ENCODE measurements around the gene SHC1.

SHC1 gene

DNA sequence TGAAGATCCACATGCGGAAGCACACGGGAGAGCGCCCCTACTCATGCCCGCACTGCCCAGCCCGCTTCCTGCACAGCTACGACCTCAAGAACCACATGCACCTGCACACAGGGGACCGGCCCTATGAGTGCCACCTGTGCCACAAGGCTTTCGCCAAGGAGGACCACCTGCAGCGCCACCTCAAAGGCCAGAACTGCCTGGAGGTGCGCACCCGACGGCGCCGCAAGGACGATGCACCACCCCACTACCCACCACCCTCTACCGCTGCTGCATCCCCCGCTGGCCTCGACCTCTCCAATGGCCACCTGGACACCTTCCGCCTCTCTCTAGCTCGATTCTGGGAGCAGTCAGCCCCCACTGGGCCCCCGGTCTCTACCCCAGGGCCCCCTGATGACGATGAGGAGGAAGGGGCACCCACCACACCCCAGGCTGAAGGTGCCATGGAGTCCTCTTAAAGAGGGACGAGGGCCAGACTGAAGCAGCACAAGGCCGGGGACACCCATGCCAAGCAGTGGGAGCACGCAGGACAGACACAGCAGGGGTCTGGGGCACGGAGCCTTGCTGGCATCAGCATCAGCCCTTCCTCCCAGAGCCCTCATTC is 45.8 kb upstream of the SHC1 start:
- Histone ChIP-seq H3K4me1 (ENCODE audit: control insufficient read depth, insufficient read depth, low read length) (peaks cover 13% of the 10 kb centered on the region), H3K4me3 (ENCODE audit: low read depth, low read length) (no peak overlapping the region), H3K9me3 (ENCODE audit: control insufficient read depth, insufficient read depth, low read depth, low read length) (no peaks in the 10 kb centered on the region), H3K27ac (ENCODE audit: extremely low read depth, low read depth, low read length) (peak overlapping the region; percentile 48; the same call in 1 of the 2 replicates), H3K36me3 (ENCODE audit: control insufficient read depth in 2 of 2, insufficient read depth in 1 of 2, low read length in 2 of 2) (peaks cover 0 to 35% of the 10 kb centered on the region in 2 experiments; a peak in 1 of 3 replicates)
- CTCF ChIA-PET = interaction anchor here (0.6 to 3.3 kb wide), 20 partner anchors 9 to 227 kb away, joined by 3 to 38 read pairs (median 6); partner anchors contain the start of genes ADAM15, DCST1, DCST2 and EFNA3
- POLR2A ChIA-PET = interaction anchor here (0.7 to 2.2 kb wide), 4 partner anchors 10 to 61 kb away, joined by 3 to 8 read pairs (median 6); partner anchors contain the start of gene PBXIP1
- TF ChIP-seq, protein P1, sequence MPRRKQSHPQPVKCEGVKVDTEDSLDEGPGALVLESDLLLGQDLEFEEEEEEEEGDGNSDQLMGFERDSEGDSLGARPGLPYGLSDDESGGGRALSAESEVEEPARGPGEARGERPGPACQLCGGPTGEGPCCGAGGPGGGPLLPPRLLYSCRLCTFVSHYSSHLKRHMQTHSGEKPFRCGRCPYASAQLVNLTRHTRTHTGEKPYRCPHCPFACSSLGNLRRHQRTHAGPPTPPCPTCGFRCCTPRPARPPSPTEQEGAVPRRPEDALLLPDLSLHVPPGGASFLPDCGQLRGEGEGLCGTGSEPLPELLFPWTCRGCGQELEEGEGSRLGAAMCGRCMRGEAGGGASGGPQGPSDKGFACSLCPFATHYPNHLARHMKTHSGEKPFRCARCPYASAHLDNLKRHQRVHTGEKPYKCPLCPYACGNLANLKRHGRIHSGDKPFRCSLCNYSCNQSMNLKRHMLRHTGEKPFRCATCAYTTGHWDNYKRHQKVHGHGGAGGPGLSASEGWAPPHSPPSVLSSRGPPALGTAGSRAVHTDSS (tag by site-specific recombination; IDR thresholded peaks at IDR 0.05) = 0 out of 2 replicates have a peak, but pooled peaks have one; percentile 12
- TF ChIP-seq GLIS2 (tag by site-specific recombination; IDR thresholded peaks at IDR 0.05) = peak; percentile 65
- no peak for TF ChIP-seq ZNF175 (tag by site-specific recombination; IDR thresholded peaks at IDR 0.05)
- 0 out of 2 replicates have a peak, but pooled peaks have one; percentile 6 for TF ChIP-seq ZNF600 (tag by site-specific recombination; IDR thresholded peaks at IDR 0.05)
- TF ChIP-seq, protein P2, sequence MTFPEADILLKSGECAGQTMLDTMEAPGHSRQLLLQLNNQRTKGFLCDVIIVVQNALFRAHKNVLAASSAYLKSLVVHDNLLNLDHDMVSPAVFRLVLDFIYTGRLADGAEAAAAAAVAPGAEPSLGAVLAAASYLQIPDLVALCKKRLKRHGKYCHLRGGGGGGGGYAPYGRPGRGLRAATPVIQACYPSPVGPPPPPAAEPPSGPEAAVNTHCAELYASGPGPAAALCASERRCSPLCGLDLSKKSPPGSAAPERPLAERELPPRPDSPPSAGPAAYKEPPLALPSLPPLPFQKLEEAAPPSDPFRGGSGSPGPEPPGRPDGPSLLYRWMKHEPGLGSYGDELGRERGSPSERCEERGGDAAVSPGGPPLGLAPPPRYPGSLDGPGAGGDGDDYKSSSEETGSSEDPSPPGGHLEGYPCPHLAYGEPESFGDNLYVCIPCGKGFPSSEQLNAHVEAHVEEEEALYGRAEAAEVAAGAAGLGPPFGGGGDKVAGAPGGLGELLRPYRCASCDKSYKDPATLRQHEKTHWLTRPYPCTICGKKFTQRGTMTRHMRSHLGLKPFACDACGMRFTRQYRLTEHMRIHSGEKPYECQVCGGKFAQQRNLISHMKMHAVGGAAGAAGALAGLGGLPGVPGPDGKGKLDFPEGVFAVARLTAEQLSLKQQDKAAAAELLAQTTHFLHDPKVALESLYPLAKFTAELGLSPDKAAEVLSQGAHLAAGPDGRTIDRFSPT (tag by site-specific recombination; IDR thresholded peaks at IDR 0.05) = peak; percentile 83

DNA sequence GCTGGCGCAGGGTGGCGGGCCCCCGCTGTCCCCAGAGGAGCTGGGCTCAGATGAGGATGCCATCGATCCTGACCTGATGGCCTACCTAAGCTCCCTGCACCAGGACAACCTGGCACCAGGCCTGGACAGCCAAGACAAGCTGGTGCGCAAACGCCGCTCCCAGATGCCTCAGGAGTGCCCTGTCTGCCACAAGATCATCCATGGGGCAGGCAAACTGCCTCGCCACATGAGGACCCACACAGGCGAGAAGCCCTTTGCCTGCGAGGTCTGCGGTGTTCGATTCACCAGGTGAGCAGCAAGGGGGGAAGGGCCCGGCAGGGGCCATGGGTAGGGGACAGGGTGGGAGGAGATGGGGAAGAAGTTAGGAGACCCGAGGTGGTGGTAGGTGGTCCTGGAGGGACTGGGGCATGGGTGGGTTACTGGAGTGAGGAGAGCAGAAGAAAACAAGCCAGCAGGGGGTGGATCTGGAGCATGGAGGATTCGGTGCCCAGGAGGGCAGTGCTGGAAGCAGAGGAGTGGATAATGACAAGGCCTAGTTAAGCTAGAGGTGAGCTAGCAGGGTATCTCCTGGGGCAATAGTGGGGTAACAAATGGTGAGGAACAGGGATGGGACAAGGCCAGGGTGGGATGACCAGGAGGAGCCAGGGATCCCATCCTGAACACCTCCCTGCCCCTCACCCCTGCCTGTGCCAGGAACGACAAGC is 45.1 kb upstream of the SHC1 start:
- CTCF ChIA-PET = interaction anchor here (0.5 to 3.3 kb wide), 10 partner anchors 9 to 152 kb away, joined by 3 to 38 read pairs (median 9); partner anchors contain the start of genes ADAM15, DCST1 and DCST2
- H3K4me3 ChIP-seq (ENCODE audit: low read depth, low read length) = no peak overlapping the region

DNA sequence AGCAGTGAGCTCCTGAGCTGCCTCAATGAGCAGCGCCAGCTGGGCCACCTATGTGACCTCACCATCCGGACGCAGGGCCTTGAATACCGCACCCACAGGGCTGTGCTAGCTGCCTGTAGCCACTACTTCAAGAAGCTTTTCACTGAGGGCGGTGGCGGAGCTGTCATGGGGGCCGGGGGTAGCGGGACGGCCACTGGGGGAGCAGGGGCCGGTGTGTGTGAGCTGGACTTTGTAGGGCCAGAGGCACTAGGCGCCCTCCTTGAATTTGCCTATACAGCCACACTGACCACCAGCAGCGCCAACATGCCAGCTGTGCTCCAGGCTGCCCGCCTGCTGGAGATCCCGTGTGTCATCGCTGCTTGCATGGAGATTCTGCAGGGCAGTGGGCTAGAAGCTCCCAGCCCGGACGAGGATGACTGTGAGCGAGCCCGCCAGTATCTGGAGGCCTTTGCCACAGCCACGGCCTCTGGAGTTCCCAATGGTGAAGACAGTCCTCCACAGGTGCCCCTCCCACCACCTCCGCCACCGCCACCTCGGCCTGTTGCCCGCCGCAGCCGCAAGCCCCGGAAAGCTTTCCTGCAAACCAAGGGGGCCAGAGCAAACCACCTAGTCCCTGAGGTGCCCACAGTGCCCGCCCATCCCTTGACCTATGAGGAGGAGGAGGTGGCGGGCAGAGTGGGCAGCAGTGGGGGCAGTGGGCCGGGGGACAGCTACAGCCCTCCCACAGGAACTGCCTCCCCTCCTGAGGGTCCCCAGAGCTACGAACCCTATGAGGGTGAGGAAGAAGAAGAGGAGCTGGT is 44.4 kb upstream of the SHC1 start:
- no peak overlapping the region for H3K27ac ChIP-seq (ENCODE audit: extremely low read depth, low read depth, low read length)
- peaks cover 13% of the 10 kb centered on the region for H3K4me1 ChIP-seq (ENCODE audit: control insufficient read depth, insufficient read depth, low read length)
- CTCF ChIA-PET = interaction anchor here (0.6 to 0.8 kb wide), 3 partner anchors 41 to 153 kb away, joined by 3 read pairs; no protein-coding TSS in a partner anchor
- H3K36me3 ChIP-seq (ENCODE audit: control insufficient read depth in 2 of 2, insufficient read depth in 1 of 2, low read length in 2 of 2) = peaks cover 0 to 37% of the 10 kb centered on the region in 2 experiments; a peak in 1 of 3 replicates
- H3K4me3 ChIP-seq (ENCODE audit: low read depth, low read length) = no peak overlapping the region
- no peak for TF ChIP-seq ZNF670 (tag by site-specific recombination; IDR thresholded peaks at IDR 0.05; ENCODE audit: low read depth)
- no peak for TF ChIP-seq ZNF175 (tag by site-specific recombination; IDR thresholded peaks at IDR 0.05)
- TF ChIP-seq EGR2 (tag by site-specific recombination; IDR thresholded peaks at IDR 0.05; ENCODE audit: low read depth) = no peak; the same call in 1 of the 2 replicates
- peak; percentile 38 for TF ChIP-seq SCRT2 (tag by site-specific recombination; IDR thresholded peaks at IDR 0.05)
- no peak for TF ChIP-seq ZNF48 (tag by site-specific recombination; IDR thresholded peaks at IDR 0.05)
- POLR2A ChIA-PET = no interaction called here
- H3K9me3 ChIP-seq (ENCODE audit: control insufficient read depth, insufficient read depth, low read depth, low read length) = no peaks in the 10 kb centered on the region

More for the DNA sequence above, 45.1 kb upstream of the SHC1 start:
- POLR2A ChIA-PET = interaction anchor here (0.7 to 2.2 kb wide), 2 partner anchors 9 to 61 kb away, joined by 5 to 7 read pairs; partner anchors contain the start of gene PBXIP1
- Histone ChIP-seq H3K9me3 (ENCODE audit: control insufficient read depth, insufficient read depth, low read depth, low read length) (no peaks in the 10 kb centered on the region), H3K36me3 (ENCODE audit: control insufficient read depth in 2 of 2, insufficient read depth in 1 of 2, low read length in 2 of 2) (peaks cover 0 to 37% of the 10 kb centered on the region in 2 experiments; a peak in 1 of 3 replicates), H3K27ac (ENCODE audit: extremely low read depth, low read depth, low read length) (no peak overlapping the region), H3K4me1 (ENCODE audit: control insufficient read depth, insufficient read depth, low read length) (peaks cover 13% of the 10 kb centered on the region)
- TF ChIP-seq ZNF830 (tag by site-specific recombination; IDR thresholded peaks at IDR 0.05; ENCODE audit: low read depth) (no peak), ZNF791 (tag by site-specific recombination; IDR thresholded peaks at IDR 0.05) (no peak), ZNF701 (tag by site-specific recombination; IDR thresholded peaks at IDR 0.05) (0 out of 2 replicates have a peak, but pooled peaks have one; percentile 74), ZNF600 (tag by site-specific recombination; IDR thresholded peaks at IDR 0.05) (peak; percentile 31; the same call in 1 of the 2 replicates)
- TF ChIP-seq, protein P3, sequence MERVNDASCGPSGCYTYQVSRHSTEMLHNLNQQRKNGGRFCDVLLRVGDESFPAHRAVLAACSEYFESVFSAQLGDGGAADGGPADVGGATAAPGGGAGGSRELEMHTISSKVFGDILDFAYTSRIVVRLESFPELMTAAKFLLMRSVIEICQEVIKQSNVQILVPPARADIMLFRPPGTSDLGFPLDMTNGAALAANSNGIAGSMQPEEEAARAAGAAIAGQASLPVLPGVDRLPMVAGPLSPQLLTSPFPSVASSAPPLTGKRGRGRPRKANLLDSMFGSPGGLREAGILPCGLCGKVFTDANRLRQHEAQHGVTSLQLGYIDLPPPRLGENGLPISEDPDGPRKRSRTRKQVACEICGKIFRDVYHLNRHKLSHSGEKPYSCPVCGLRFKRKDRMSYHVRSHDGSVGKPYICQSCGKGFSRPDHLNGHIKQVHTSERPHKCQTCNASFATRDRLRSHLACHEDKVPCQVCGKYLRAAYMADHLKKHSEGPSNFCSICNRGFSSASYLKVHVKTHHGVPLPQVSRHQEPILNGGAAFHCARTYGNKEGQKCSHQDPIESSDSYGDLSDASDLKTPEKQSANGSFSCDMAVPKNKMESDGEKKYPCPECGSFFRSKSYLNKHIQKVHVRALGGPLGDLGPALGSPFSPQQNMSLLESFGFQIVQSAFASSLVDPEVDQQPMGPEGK (tag by site-specific recombination; IDR thresholded peaks at IDR 0.05) = peak; percentile 17; the same call in 1 of the 2 replicates

All from HEK293 (cell line).